Fibroblast of peridontal ligament (primary cell): ENCODE results near the gene FNDC3A.
"Not testable (repeated sequence)": the region's sequence is repeated elsewhere in the genome, so short reads cannot be mapped to it uniquely, and the experiment has no call there.

ENCODE experiments used
- DNase-seq: peaks from one replicate; pipeline ENCODE4 v3.0.0-alpha.2; 2010; ENCODE audit errors: extremely low read depth

FNDC3A gene

GRCh38 chr13:48975101-48975855, 434 bp upstream of the FNDC3A start:
- DNase-seq: peak; percentile 58

GRCh38 chr13:48976576-48977285, 1.0 kb downstream of the FNDC3A start:
- DNase-seq: peak; percentile 30

- peak; percentile 35 for DNase-seq
Observed at GRCh38 chr13:48977286-48977625, 1.5 kb downstream of the FNDC3A start.

- peak; percentile 38 for DNase-seq
Observed at GRCh38 chr13:48977973-48978372, 2.3 kb downstream of the FNDC3A start.

GRCh38 chr13:48978942-48979601, 3.4 kb downstream of the FNDC3A start:
- DNase-seq: no peak

GRCh38 chr13:48979892-48980291, 4.2 kb downstream of the FNDC3A start:
- no peak for DNase-seq

- no peak for DNase-seq
Observed at GRCh38 chr13:48983331-48983730, 7.6 kb downstream of the FNDC3A start.

- DNase-seq: no peak
Observed at GRCh38 chr13:48985756-48986155, 10.0 kb downstream of the FNDC3A start.

GRCh38 chr13:48990900-48991299, 15.2 kb downstream of the FNDC3A start:
- no peak for DNase-seq

GRCh38 chr13:48993150-48993549, 17.4 kb downstream of the FNDC3A start:
- no peak for DNase-seq

GRCh38 chr13:48994706-48995105, 19.0 kb downstream of the FNDC3A start:
- peak; percentile 19 for DNase-seq

- no peak for DNase-seq
Observed at GRCh38 chr13:48998641-48999292, 23.1 kb downstream of the FNDC3A start.

- DNase-seq: no peak
Observed at GRCh38 chr13:49000247-49000646, 24.5 kb downstream of the FNDC3A start.

- not testable (repeated sequence) for DNase-seq
Observed at GRCh38 chr13:49018986-49019635, 43.4 kb downstream of the FNDC3A start.

GRCh38 chr13:49020328-49020727, 44.6 kb downstream of the FNDC3A start:
- no peak for DNase-seq

- DNase-seq: peak; percentile 13
Observed at GRCh38 chr13:49020940-49021553, 45.3 kb downstream of the FNDC3A start.

- peak; percentile 3 for DNase-seq
Observed at GRCh38 chr13:49021953-49022352, 46.2 kb downstream of the FNDC3A start.

GRCh38 chr13:49022472-49023144, 46.9 kb downstream of the FNDC3A start:
- DNase-seq: peak; percentile 29

- DNase-seq: peak; percentile 87
Observed at GRCh38 chr13:49023431-49023830, 47.7 kb downstream of the FNDC3A start.

- DNase-seq: peak; percentile 68
Observed at GRCh38 chr13:49026851-49027250, 51.1 kb downstream of the FNDC3A start.

GRCh38 chr13:49029570-49029969, 53.9 kb downstream of the FNDC3A start:
- no peak for DNase-seq
